Tibial nerve (tissue), 4 donors: Measurements from ENCODE around the gene CCZ1.
"Not testable (repeated sequence)": the region's sequence is repeated elsewhere in the genome, so short reads cannot be mapped to it uniquely, and the experiment has no call there.

Source experiments
- EP300 ChIP-seq, 2 donors: sonication (generic); formaldehyde crosslinking; IDR thresholded peaks; one replicate each; pipeline ENCODE4 v1.6.1; 2017; ENCODE audit warnings: antibody characterized with exemption in 2 of 2, mild to moderate bottlenecking in 1 of 2
- POLR2A ChIP-seq, 2 donors: fragments of 450-650 bp; IDR thresholded peaks; one replicate each; pipeline ENCODE4 v1.6.1; 2017; ENCODE audit warnings: antibody characterized with exemption in 2 of 2, mild to moderate bottlenecking in 2 of 2, moderate library complexity in 2 of 2
- TF ChIP-seq, protein P1 (sequence below), 5 experiments: fragments of 200-600 bp in 3 of 5; fragments of 450-650 bp in 2 of 5; sonication (generic) in 3 of 5; IDR thresholded peaks; one replicate each; pipeline ENCODE4 v1.5.1; 2016 to 2019; ENCODE audit warnings: antibody characterized with exemption in 5 of 5, mild to moderate bottlenecking in 3 of 5, moderate library complexity in 2 of 5

- TF ChIP-seq POLR2A, EP300 (IDR thresholded peaks at IDR 0.05): not testable (repeated sequence)
- TF ChIP-seq, protein P1, sequence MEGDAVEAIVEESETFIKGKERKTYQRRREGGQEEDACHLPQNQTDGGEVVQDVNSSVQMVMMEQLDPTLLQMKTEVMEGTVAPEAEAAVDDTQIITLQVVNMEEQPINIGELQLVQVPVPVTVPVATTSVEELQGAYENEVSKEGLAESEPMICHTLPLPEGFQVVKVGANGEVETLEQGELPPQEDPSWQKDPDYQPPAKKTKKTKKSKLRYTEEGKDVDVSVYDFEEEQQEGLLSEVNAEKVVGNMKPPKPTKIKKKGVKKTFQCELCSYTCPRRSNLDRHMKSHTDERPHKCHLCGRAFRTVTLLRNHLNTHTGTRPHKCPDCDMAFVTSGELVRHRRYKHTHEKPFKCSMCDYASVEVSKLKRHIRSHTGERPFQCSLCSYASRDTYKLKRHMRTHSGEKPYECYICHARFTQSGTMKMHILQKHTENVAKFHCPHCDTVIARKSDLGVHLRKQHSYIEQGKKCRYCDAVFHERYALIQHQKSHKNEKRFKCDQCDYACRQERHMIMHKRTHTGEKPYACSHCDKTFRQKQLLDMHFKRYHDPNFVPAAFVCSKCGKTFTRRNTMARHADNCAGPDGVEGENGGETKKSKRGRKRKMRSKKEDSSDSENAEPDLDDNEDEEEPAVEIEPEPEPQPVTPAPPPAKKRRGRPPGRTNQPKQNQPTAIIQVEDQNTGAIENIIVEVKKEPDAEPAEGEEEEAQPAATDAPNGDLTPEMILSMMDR (IDR thresholded peaks at IDR 0.05) = not testable (repeated sequence)
Observed at GRCh38 chr7:5884431-5884830, 14.1 kb upstream of the CCZ1 start.
